ENCODE results near the gene GPER1.
A peak's percentile ranks its signal among the peaks of the same experiment; 100 is the strongest.
"Not testable (repeated sequence)": the region's sequence is repeated elsewhere in the genome, so short reads cannot be mapped to it uniquely, and the experiment has no call there.

GPER1 gene

DNA sequence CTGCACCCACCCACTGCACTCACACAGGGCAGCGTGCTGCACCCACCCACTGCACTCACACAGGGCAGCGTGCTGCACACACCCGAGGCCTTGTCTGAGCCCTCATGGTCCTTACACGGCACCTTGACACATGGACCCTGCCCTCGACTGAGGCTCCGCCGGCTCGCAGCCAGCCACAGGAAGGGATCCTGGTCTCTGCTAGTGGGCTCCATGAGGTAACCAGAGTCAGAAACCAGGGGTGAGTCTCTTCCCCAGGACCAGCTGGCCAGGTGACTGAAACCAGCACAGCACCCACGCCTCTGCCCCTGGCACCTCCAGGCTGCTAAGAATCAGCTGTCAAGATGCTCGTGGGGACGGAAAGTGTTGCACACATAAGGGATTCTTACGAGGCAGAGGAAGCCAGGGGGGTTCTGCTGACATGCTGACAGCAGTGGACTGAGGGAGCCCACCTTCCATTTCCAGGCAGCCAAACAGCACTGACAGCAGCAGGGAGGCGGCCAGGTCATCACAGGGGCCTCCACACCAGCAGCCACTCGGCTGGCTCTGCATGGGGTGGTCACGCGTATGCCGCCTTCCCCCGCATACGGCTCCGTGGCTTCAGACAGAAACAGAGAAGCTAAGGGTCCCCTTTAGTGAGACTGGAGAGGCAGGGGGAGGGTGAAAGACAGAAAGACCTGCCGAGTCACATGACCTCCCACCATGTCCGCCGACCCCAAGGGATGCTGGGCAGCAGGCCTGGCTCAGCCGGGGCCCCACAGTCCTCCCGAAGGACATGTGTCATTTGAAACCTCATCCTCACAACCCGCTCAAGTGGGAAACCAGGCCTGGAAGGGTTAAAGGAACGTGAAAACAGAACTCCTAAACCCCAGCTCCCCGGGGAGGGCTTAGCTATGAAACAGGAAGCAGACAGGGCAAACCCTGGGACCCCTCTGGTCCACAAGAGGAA is 34.2 kb downstream of the GPER1 start:
- DNase-seq = no peak

DNA sequence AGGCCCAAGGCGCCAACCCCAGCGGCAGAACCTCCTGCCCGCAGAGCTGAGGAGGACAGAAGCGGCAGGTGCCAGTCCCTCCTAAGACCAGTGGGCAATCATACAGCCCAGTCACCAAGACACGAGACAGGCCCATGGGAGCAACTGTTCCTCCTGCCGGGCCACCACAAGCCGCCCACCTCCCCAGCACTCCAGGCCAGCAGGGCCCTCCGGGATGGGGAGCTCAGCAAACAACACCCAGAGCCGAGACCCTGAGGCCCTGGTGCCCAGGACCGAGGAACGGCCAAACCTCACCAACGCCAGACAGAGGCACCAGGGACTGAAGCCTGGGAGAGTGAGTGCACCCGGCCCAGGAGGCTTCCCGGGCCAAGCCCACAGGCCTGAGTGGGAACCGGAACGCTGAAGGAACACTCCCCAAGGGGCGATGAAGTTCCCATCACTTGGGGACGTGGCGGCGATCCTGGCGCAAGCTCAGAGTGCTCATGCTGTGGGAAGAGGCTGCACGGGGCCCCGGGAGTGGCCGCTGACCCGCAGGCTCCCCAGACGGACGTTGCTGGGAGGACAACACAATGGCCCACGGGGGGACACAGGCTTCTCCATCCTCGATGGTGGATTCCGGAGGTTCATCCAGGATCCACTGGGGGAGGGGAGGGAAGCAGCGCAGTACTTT is 35.1 kb downstream of the GPER1 start:
- DNase-seq = no peak

DNA sequence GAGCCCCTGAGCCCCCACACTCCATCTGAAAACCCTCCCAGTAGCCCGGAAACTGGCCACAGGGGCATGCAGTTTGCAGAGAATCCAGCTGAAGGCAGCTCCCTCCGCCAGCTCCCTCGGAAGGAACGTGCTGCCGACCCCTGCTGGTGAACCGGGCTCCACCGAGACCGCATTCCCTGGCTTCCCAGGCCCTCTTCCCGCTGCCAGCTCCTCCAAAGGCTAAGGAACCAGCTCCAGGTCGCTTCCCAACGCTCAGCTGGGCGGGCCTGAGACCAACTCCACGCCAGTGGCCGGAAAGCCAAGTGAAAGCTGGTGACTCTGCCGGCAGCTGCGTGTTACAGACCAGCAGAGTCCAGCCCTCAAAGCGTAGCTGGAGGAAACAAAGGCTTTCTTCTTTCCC is 35.8 kb downstream of the GPER1 start:
- DNase-seq = no peak

DNA sequence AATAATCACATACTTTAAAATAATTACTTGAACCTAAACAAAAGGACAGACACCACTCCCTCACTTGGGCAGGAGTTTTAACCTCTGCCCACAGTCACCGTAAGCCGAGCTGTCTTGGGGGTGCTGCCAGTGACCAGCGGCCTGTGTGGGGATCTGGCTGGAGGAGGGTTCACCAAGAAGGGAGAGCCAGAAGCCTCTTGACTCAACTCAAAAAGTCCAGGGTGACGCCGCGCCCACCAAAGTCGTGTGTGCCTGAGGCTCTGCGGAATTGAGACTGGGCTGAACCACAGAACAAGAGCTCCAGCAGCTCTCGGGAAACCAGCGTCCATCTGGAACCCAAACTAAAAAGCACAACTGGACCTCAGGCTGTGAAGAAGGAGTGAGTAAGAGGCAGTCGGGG is 36.3 kb downstream of the GPER1 start:
- DNase-seq = no peak

DNA sequence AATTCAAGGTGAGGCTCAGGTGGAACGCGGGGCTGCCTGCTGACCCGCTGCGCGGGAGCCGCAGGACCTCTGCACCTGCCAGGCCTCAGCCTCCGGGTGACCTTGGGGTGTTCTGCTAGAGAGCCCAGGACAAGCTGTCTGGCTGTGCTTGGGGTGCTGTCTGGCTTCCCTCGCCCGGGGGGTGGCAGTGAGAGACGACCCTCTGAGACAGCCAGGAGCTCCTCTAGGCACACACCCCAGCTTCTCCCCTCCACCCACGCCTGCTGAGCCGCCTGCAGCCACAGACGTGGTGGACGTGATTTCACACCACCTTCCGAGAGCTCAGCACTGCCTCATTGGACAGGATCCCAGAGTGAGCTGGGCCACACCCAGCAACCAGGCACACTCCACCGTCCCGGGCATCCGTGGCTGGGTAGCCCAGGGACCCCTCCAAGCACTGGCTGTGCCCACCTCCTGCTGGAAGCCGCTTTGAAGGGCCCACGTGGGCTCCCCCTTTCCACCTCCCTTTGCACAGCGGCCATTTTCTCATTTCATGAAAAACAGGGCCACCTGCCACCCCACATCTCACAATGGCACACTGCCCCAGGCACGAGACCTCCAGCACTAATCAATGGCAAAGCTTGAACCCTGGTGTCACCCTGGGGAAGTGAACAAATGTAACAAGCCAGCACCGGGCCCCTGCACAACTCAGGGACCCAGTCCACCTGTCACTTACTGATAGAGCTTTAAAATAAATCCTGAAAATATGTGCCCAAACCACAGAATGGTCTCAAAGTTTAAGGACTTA is 37.1 kb downstream of the GPER1 start:
- DNase-seq = no peak

DNA sequence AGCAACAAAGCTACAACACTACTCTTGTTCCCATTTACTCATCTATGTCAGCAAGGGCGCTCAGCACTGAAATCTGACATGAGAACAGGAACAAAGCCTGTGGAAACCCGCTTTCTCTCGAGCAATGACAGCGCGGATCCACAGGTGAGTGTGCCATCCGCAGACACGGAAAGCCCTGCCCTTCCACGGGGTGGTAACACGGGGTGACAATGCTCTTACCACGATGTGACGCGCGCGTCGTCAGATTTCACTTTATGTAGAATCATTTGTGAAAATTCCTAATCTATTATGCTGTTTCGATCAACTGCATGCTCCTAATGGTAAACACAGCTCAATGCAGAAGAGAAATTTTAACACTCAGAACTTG is 37.7 kb downstream of the GPER1 start:
- no peak for DNase-seq

DNA sequence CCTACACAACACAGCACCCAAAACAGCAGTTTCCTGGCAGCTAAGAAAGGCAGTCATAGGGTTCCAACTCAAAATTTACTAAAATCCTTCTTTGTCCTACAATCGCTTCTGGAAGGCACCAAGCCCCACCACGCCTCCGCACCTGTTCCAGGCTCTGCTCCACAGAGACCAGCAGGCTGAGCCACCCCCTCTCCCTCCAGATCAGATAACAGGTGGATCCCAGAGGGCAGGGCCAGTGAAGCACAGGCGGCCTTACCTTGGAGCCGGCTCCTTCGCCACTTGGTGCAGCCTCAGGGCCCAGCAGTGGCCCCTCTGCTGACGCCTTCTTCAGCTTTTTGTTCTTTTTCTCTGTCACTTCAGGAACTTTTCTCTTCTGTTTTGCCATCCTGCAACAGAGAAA is 39.1 kb downstream of the GPER1 start:
- DNase-seq = no peak

DNA sequence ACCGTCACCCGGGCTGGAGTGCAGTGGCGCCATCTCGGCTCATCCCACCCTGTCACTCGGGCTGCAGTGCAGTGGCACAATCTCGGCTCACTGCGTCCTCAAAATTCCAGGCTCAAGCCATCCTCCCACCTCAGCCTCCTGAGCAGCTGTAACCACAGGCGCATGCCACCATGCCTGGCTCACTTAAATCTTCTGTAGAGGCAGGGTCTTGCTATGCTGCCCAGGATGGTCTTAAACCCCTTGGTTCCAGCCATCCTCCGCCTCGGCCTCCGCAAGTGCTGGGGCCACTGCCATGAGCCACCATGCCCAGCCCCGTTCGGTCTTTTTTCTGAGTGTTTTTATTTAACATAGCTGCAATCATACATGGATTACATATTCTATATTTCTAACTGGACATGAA is 41.5 kb downstream of the GPER1 start:
- DNase-seq = no peak

DNA sequence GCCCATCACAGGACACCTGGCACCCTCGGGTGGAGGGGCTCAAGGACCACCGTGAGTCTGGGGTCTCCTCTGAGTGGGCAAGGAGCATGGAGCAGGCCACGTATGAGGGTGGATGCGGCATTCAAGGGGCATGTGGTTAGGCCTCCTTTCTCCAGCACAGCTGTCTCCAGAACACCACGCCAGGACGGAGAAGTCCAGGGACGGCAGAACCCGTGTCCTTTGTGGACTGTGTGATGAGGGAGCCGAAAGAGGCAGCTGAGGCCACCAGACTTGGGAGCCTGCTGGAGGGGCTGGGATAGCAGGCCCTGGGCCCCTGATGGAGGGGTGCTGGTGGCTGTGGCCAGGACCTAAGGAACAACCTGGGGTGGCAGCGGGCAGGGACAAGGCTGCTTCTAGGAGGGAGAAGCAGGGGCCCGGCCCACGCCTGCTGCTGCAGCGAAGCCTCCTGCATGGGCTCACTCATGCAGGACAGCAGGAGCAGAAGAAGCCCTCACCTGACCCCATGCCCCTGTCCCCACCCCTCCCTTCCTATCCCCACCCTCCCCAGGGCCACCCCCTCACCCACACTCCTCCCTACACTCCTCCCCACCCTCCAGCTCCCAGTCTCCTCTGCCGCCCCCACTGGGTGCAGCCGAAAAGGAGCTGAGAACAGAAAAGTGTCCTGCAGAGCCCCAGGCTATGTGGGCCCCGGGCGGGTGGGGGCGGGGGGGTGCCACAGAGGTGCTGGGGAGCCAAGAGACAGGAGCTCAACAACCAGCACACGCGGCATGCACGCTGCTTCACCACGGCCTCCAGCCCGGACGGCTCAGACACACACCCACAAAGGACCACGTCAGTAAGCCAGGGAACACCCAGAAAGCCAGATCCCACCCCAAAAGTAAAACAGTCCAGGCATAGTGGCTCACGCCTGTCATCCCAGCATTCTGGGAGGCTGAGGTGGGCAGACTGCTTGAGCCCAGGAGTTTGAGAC is 42.4 kb downstream of the GPER1 start:
- no peak for DNase-seq

DNA sequence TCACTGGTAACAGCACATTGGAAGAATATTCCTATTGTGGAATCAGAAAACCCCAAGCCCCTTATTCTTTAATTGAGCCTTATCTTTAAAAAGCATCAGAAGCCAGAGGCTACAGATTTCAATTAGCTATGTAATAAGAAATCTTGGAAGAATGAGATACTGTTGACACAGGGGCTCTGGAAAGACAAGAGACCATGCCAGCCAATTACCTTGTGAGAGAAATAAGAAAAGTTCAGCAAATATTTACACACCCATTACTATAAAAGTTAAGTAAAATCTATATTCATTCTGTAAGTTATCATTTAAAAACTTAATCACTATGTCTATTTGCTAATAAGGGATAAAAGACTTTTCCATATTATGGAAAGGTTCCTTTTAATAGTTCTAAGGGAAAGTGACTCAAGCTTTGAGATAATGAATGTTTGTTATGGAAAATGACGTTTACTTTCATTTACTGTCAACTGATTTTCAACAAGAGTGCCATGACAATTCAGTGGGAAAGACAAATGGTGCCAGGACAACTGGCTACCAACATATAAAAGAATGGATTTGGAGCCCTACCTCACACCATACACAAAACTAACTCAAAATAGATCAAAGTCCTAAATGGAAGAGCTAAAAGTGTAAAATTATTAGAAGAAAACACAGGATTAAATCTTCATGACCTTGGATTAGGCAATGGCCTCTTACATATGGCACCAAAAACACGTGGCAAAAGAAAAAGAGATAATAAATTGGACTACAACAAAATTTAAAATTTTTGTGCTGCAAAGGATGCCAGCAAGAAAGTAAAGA is 43.8 kb downstream of the GPER1 start:
- DNase-seq = no peak

DNA sequence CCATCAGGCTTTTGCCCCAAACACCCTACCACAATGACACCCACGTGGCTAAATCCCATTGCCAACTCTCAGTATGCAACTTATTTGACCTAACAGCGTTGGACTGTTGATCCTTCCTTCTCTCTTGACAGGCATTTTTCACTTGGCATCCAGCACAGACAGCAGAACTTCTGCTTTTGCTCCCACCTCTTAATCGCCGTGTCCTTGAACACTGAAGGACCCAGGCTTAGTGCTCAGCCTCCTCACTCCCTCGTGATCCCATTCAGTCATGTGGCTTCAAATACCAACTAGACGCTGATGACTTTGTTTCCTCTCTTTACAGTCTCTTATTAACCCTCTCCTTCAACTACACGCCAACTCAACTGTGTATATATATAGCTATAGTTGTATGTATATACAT is 47.0 kb downstream of the GPER1 start:
- no peak for DNase-seq

DNA sequence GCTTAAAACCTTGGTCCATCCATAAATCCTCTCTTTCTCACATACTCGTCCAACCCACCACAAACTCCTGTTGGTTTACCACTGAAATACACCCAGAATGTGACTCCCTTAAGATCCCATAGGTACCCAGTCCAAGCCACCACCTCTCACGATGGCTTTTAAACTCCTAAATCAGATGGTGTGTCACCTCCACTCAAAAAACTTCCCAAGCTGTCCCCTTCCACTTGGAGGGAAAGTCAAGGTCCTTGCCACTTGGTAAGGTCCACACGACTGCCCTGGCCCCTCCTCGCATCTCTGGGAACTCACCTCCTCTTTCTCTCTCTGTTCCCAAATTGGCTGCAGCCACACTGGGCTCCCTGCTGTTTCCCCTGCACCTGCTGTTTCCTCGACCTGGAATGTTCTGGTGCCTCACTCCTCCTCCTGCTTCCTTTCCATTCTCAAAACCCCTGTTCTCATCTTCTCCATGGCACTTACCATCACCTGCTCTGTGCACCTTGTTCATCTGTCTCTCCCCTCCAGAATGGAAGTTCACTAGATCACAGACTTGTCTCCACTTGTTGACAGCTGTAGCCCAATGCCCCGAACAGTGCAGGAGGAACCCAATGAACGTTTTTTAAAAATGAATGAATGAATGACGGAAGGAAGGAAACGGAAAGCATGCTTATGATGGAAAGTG is 49.1 kb downstream of the GPER1 start:
- peak in 2 of 3 experiments; percentile 61 to 78 for DNase-seq

DNA sequence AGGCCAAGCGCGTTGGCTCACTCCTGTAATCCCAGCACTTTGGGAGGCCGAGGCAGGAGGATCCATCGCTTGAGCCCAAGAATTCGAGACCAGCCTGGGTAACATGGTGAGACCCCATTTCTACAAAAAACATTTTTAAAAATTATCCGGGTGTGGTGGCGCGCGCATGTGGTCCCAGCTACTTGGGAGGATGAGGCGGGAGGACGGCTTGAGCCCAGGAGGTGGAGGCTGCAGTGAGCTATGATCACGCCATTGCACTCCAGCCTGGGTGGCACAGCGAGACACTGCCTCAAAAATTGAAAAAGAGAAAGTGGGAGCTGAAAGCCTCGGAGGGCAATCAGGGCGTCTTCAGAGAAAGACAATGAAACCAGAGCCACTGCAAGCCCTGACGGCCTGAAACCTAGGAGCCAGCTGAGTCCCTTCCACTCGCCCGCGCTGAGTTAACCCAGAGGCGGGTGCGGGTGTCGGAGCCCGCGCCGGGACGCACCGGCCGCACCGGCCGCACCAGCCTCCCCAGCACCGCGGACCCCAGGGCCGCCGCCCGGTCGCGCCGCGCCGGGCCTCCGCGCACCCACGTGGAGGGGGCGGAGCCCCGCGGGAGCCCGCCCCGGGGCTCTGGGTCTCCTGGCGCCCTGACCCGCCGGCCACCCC is 49.7 kb downstream of the GPER1 start:
- peak in 1 of 3 experiments; percentile 78 for DNase-seq

DNA sequence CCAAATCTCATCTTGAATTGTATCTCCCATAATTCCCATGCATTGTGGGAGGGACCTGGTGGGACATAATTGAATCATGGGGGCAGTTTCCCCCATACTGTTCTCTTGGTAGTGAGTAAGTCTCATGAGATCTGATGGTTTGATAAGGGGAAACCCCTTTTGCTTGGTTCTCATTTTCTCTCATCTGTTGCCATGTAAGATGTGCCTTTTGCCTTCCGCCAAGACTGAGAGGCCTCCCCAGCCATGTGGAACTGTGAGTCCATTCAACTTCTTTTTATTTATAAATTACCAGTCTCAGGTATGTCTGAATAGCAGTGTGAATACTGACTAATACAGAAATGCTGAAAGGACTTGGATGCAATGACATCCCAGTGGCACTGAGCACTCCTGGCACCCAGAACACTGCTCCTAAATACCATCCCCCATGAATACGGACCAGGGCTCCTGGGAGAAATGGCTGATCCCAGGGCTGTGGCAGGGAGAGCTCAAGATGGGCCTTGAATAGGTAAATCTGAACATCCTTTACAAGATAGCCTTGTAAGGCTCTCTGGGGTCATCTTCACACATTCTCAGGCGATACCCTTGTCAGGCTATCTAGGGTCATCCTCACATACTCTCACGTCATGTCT is 52.7 kb downstream of the GPER1 start:
- DNase-seq = no peak

DNA sequence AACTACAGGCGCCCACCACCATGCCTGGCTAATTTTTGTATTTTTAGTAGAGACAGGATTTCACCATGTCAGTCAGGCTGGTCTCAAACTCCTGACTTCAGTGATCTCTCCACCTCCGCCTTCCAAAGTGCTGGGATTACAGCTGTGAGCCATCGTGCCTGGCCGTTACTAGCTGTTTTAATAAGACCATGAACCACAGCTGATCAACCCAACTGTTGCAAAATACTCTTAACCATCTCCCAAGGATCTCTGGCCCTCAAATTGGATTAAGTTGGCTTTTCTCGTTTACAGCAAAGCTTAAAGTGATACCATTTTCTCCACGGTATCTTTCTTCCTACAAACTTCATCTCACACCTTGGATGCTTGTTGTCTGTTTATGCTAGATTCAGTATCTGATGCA is 53.7 kb downstream of the GPER1 start:
- DNase-seq = no peak

DNA sequence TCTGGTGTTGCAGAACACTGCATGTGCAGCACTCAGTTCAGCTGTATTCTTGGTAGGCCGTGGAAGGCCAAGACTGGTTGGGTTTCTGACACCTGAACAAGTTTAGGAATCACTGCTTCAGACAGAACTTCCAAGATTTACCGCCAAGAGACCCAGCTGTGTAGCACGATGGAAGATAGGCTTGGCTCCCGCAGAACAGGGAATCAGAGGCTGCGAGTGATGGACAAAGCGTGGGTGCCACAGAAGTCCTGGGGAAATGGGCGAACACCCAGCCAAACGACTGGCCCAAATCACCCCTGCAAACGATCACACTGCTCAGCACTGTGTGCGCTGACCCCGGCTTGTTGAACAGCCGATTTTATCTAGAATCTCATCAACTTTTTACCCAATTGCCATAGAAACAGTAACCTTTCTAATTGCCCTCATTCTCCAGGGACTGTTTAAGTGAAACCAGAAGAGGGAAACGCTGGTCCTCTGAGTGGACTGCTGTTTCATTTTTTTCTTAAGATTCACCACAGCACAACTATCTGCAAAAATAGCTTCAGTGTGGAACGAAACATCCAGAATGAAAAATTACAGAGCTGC is 54.2 kb downstream of the GPER1 start:
- no peak for DNase-seq

DNA sequence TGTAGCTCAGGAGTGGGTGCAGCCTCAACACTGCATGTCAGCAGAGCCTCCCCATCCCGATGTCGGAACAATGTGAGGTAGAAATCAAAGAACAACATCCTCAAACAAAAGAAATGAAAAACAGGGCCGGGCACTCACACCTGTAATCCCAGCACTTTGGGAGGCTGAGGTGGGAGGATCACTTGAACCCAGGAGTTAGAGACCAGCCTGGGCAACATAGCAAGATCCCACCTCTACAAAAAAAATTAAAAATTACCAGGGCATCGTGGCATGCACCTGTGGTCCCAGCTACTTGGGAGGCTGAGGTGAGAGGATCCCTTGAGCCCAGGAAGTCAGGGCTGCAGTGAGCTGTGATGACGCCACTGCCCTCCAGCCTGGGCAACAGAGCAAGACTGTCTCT is 55.1 kb downstream of the GPER1 start:
- DNase-seq = not testable (repeated sequence)
